HCT116 (cell line): ENCODE data around the gene THRB.

Experiments
- CBX3 ChIP-seq: IDR thresholded peaks from 2 replicates; pipeline ENCODE4 v1.6.1; 2012; ENCODE audit warnings: low read depth
- EZH2 ChIP-seq: fragments of 200-600 bp; sonication (generic); IDR thresholded peaks from 2 replicates; pipeline ENCODE4 v1.6.1; 2017; ENCODE audit warnings: antibody characterized with exemption, mixed run types
- POLR2AphosphoS5 ChIP-seq: IDR thresholded peaks from 2 replicates; pipeline ENCODE4 v1.6.1; 2011; ENCODE audit warnings: mild to moderate bottlenecking, low read depth, low read length, moderate library complexity
- TF ChIP-seq, protein P1 (sequence below), 3 experiments: fragments of 200-600 bp in 1 of 3; sonication (generic) in 1 of 3; IDR thresholded peaks in 2 of 3; conservative IDR thresholded peaks in 1 of 3; 2 replicates each; pipeline ENCODE4 v1.5.1; 2012 to 2017; ENCODE audit warnings: low read depth in 2 of 3, low read length in 2 of 3, antibody characterized with exemption in 1 of 3, borderline replicate concordance in 1 of 3, control low read depth in 1 of 3, mild to moderate bottlenecking in 1 of 3, mixed read lengths in 1 of 3, mixed run types in 1 of 3, moderate library complexity in 1 of 3; ENCODE audit not compliant: insufficient read depth in 1 of 3

DNA sequence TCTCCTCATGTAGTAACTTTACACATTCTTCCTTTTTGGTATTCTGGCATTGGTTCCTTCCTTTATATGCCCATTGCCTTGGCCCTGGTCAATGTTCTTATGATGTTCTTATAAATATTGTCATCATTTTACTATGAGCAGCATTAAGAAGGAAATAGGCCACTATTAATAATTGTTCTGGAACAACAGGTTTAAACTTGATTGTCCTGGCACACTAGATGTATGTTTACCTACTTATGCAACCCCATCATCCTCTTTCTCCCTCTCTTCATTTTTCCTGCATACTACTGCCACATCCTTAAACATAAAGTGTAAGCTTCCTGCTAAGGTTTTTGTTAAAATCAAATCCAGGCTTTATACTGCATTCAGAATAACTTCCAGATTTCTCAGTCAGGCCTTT lies 114.7 kb downstream of the THRB start:
- TF ChIP-seq, protein P1, sequence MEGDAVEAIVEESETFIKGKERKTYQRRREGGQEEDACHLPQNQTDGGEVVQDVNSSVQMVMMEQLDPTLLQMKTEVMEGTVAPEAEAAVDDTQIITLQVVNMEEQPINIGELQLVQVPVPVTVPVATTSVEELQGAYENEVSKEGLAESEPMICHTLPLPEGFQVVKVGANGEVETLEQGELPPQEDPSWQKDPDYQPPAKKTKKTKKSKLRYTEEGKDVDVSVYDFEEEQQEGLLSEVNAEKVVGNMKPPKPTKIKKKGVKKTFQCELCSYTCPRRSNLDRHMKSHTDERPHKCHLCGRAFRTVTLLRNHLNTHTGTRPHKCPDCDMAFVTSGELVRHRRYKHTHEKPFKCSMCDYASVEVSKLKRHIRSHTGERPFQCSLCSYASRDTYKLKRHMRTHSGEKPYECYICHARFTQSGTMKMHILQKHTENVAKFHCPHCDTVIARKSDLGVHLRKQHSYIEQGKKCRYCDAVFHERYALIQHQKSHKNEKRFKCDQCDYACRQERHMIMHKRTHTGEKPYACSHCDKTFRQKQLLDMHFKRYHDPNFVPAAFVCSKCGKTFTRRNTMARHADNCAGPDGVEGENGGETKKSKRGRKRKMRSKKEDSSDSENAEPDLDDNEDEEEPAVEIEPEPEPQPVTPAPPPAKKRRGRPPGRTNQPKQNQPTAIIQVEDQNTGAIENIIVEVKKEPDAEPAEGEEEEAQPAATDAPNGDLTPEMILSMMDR (IDR thresholded peaks at IDR 0.05 in 2 of 3, conservative IDR thresholded peaks at IDR 0.05 in 1 of 3; ENCODE audit: borderline replicate concordance in 1 of 3, insufficient read depth in 1 of 3, low read depth in 2 of 3, low read length in 2 of 3), result no peak
- no peak for TF ChIP-seq EZH2
- TF ChIP-seq CBX3, result no peak
- no peak for TF ChIP-seq POLR2AphosphoS5
